H1 (cell line): ENCODE data around the gene HBEGF. TPM values are rescaled to one million over a fixed set of nuclear protein-coding genes. Genes with fewer than 3 reads are reported as not detected.

ENCODE experiments used
- CTCF ChIA-PET: fragments of 300-600 bp; sonication (Branson Sonifier 250); formaldehyde crosslinking; loops from one replicate; lab custom pipeline; 2021; ENCODE audit not compliant: partially characterized antibody; lab: Charles Lee
- POLR2A ChIA-PET: fragments of 300-600 bp; sonication (Branson Sonifier 250); formaldehyde crosslinking; loops from one replicate; lab custom pipeline; 2021; ENCODE audit warnings: inconsistent platforms; ENCODE audit not compliant: partially characterized antibody; lab: Charles Lee
- DNase-seq, 2 experiments: peaks; one replicate each; pipeline versions ENCODE4 v3.0.0 to v3.0.0-alpha.2; 2010 to 2022; ENCODE audit warnings: low spot score in 2 of 2, low read depth in 1 of 2, mixed read lengths in 1 of 2
- FAIRE-seq: peaks from 2 replicates; lab custom pipeline; 2011; peaks lifted over from hg19 to GRCh38; lab: Jason Lieb, UNC
- H2AFZ ChIP-seq: 2 replicates; pipeline ENCODE4 v1.8.1; 2012; ENCODE audit warnings: low read length, inconsistent platforms
- H2AK5ac ChIP-seq: 2 replicates; pipeline ENCODE4 v1.6.1; 2013; ENCODE audit warnings: low read depth, low read length
- H2BK120ac ChIP-seq: replicated peaks from 2 replicates; pipeline ENCODE3; 2013; ENCODE audit warnings: low read depth, low read length, inconsistent platforms
- H2BK12ac ChIP-seq: 2 replicates; pipeline ENCODE4 v1.6.1; 2013; ENCODE audit warnings: low read depth, low read length
- H2BK15ac ChIP-seq: 2 replicates; pipeline ENCODE4 v1.6.1; 2013; ENCODE audit warnings: low read length
- H2BK20ac ChIP-seq: 2 replicates; pipeline ENCODE4 v1.6.1; 2013; ENCODE audit warnings: low read length
- H2BK5ac ChIP-seq: 2 replicates; pipeline ENCODE4 v1.6.1; 2013; ENCODE audit warnings: low read depth, low read length
- H3K14ac ChIP-seq: 2 replicates; pipeline ENCODE4 v1.6.1; 2013; ENCODE audit warnings: inconsistent platforms; ENCODE audit not compliant: insufficient read length
- H3K18ac ChIP-seq: 2 replicates; pipeline ENCODE4 v1.6.1; 2013; ENCODE audit warnings: low read length; ENCODE audit errors: extremely low read depth
- H3K23ac ChIP-seq: 2 replicates; pipeline ENCODE4 v1.6.1; 2013; ENCODE audit warnings: inconsistent platforms; ENCODE audit not compliant: insufficient read length
- H3K23me2 ChIP-seq: 2 replicates; pipeline ENCODE4 v1.6.1; 2013; ENCODE audit warnings: low read depth, low read length
- H3K27ac ChIP-seq: 2 replicates; pipeline ENCODE4 v1.6.1; 2011; ENCODE audit warnings: low read depth, low read length, inconsistent platforms
- H3K27me3 ChIP-seq, 4 experiments: replicated peaks in 1 of 4; 1 replicate in 1 of 4; 2 replicates in 3 of 4; pipeline versions ENCODE4 v1.6.1 to v1.8.1; 2011 to 2013; ENCODE audit warnings: low read length in 3 of 4, mild to moderate bottlenecking in 3 of 4, inconsistent platforms in 2 of 4, mixed read lengths in 2 of 4, moderate library complexity in 1 of 4; ENCODE audit not compliant: control insufficient read depth in 3 of 4, insufficient read depth in 3 of 4; ENCODE audit errors: extremely low read depth in 1 of 4
- H3K36me3 ChIP-seq, 4 experiments: 2 replicates each; pipeline versions ENCODE4 v1.6.1 to v1.8.1; 2011 to 2013; ENCODE audit warnings: mild to moderate bottlenecking in 4 of 4, low read length in 3 of 4, moderate library complexity in 2 of 4, control low read depth in 1 of 4, inconsistent platforms in 1 of 4; ENCODE audit not compliant: insufficient read depth in 4 of 4, control insufficient read depth in 2 of 4
- H3K4ac ChIP-seq: replicated peaks from 2 replicates; pipeline ENCODE3; 2013; ENCODE audit warnings: low read length, low read depth, mixed read lengths, inconsistent platforms; ENCODE audit not compliant: insufficient read length
- H3K4me1 ChIP-seq, 4 experiments: replicated peaks in 1 of 4; 1 replicate in 1 of 4; 2 replicates in 3 of 4; pipeline versions ENCODE4 v1.6.1 to v1.8.1; 2011 to 2013; ENCODE audit warnings: low read length in 3 of 4, inconsistent platforms in 2 of 4, mixed read lengths in 1 of 4; ENCODE audit not compliant: insufficient read depth in 4 of 4, control insufficient read depth in 3 of 4
- H3K4me2 ChIP-seq, 2 experiments: 2 replicates each; pipeline versions ENCODE4 v1.6.1 to v1.8.1; 2011 to 2013; ENCODE audit warnings: low read depth in 2 of 2, low read length in 2 of 2, control low read depth in 1 of 2, inconsistent platforms in 1 of 2, mild to moderate bottlenecking in 1 of 2; ENCODE audit not compliant: insufficient read depth in 1 of 2
- H3K4me3 ChIP-seq, 4 experiments: fragments of 200-600, 300-600 bp in 1 of 4; sonication (generic), shearing (Covaris generic), sonication (Bioruptor Twin) in 1 of 4; 2 replicates each; pipeline versions ENCODE4 v1.5.1 to v1.8.1; 2011 to 2016; ENCODE audit warnings: low read length in 4 of 4, low read depth in 3 of 4, control low read depth in 2 of 4, inconsistent platforms in 2 of 4, mild to moderate bottlenecking in 2 of 4, mixed read lengths in 1 of 4, moderate library complexity in 1 of 4; ENCODE audit not compliant: insufficient read depth in 2 of 4; ENCODE audit errors: extremely low read depth in 1 of 4
- H3K56ac ChIP-seq: replicated peaks from 2 replicates; pipeline ENCODE3; 2013; ENCODE audit warnings: low read depth, mild to moderate bottlenecking, mixed read lengths, low read length, inconsistent platforms; ENCODE audit not compliant: insufficient read length
- H3K79me1 ChIP-seq: 2 replicates; pipeline ENCODE4 v1.6.1; 2013; ENCODE audit warnings: low read depth, low read length, control low read depth
- H3K79me2 ChIP-seq, 2 experiments: 2 replicates each; pipeline versions ENCODE4 v1.6.1 to v1.8.1; 2012 to 2013; ENCODE audit warnings: low read length in 2 of 2, mild to moderate bottlenecking in 2 of 2, inconsistent platforms in 1 of 2; ENCODE audit not compliant: insufficient read depth in 2 of 2, control insufficient read depth in 1 of 2
- H3K9ac ChIP-seq, 4 experiments: replicated peaks in 1 of 4; 1 replicate in 1 of 4; 2 replicates in 3 of 4; pipeline versions ENCODE4 v1.6.1 to v1.8.1; 2011 to 2013; ENCODE audit warnings: low read depth in 3 of 4, low read length in 3 of 4, control low read depth in 2 of 4, mild to moderate bottlenecking in 2 of 4, moderate library complexity in 2 of 4, inconsistent platforms in 1 of 4; ENCODE audit errors: extremely low read depth in 1 of 4
- H3K9me3 ChIP-seq, 2 experiments: 2 replicates each; pipeline versions ENCODE4 v1.6.1 to v1.8.1; 2012 to 2013; ENCODE audit warnings: mild to moderate bottlenecking in 2 of 2, moderate library complexity in 2 of 2, control low read depth in 1 of 2, inconsistent platforms in 1 of 2, low read depth in 1 of 2, low read length in 1 of 2, mixed read lengths in 1 of 2; ENCODE audit not compliant: insufficient read depth in 2 of 2
- H4K20me1 ChIP-seq, 2 experiments: replicated peaks in 1 of 2; 2 replicates each; pipeline versions ENCODE3 to v1.8.1; 2011 to 2013; ENCODE audit warnings: inconsistent platforms in 2 of 2, low read length in 2 of 2, mild to moderate bottlenecking in 1 of 2; ENCODE audit not compliant: insufficient read depth in 2 of 2, control insufficient read depth in 1 of 2
- H4K5ac ChIP-seq: 2 replicates; pipeline ENCODE4 v1.6.1; 2013; ENCODE audit warnings: low read length, low read depth, mixed read lengths, inconsistent platforms; ENCODE audit not compliant: insufficient read length
- H4K8ac ChIP-seq: 2 replicates; pipeline ENCODE4 v1.8.0; 2013; ENCODE audit warnings: mild to moderate bottlenecking, moderate library complexity, low read length, inconsistent platforms; ENCODE audit not compliant: insufficient read depth; ENCODE audit errors: extremely low read depth
- H4K91ac ChIP-seq: replicated peaks from 2 replicates; pipeline ENCODE3; 2013; ENCODE audit warnings: low read length, mixed read lengths, inconsistent platforms; ENCODE audit not compliant: insufficient read length
- CHD1 ChIP-seq: IDR thresholded peaks from 2 replicates; pipeline ENCODE4 v1.6.1; 2012; ENCODE audit warnings: low read depth, low read length, improper control_type of control experiment
- TAF7 ChIP-seq: optimal IDR thresholded peaks from 2 replicates; pipeline ENCODE3; 2011; ENCODE audit warnings: low read depth, mild to moderate bottlenecking, inconsistent platforms, low read length, moderate library complexity, borderline replicate concordance
- WGBS, 2 experiments: shearing (Covaris generic) in 1 of 2; methylation state at CpG; one replicate each; pipeline versions ENCODE4 v1.1.6 to v1.1.7; 2013 to 2015; ENCODE audit warnings: low lambda C conversion rate in 2 of 2, mixed read lengths in 2 of 2, inconsistent platforms in 1 of 2, low coverage in 1 of 2, missing lambda C conversion rate in 1 of 2; ENCODE audit not compliant: insufficient replicate concordance in 2 of 2, insufficient coverage in 1 of 2, insufficient read length in 1 of 2; ENCODE audit errors: extremely low coverage in 1 of 2, missing lambda C conversion rate in 1 of 2; 5-methylcytosine and 5-hydroxymethylcytosine counted together
- polyA plus RNA-seq, 7 experiments: library from polyadenylated mRNA; depleted of rRNA in 3 of 7; stranded (reverse) in 5 of 7; unstranded in 2 of 7; fragments of >200 nt in 5 of 7; fragments of 200-250 nt in 2 of 7; gene quantifications; 1 replicate in 5 of 7; 2 replicates in 1 of 7; 4 replicates in 1 of 7; pipeline versions ENCODE4 v1.2.1 to v1.2.3, GENCODE V29; 2011 to 2013; ENCODE audit warnings: missing spikeins in 2 of 7, mixed read lengths in 2 of 7
- total RNA-seq: library from RNA; stranded (reverse); fragmentation: NEBNext Ultra II Directional; extraction: Animal tissue kit (Norgen Biotek cat#: 25700); gene quantifications from 2 replicates; pipeline ENCODE4 v1.2.1, GENCODE V29; 2021

Gene HBEGF
- total and polyA plus RNA-seq, 2 of the 8 experiments (the other 6 are each of a cell fraction or from before 2014, with no cell fraction given) = 2.4 to 2.5 TPM

DNA sequence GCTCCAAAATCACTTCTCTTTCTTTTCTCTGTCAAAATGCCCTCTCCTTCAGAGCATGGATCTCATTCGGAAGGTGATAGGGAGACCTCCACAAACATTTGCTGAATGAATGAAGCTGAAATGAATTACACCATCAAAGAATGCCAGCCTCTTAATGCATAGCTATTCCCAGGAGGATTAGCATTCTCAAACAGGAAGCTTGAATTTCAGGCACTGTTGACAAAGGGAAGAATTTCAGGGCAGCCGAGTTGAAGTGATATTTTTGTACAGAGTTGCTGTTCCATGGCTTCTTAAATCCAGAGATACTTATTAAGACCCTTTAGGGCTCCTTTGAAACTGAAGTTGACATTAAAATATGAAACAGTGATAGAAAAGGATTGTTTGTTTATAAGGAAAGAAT is 18.8 kb downstream of the HBEGF start:
- Histone ChIP-seq H3K27ac (no peak overlapping the region), H3K14ac (no peak overlapping the region), H3K4ac (no peak overlapping the region), H3K9ac (no peak overlapping the region), H3K4me3 (no peak overlapping the region), H3K56ac (no peak overlapping the region), H4K8ac (no peak overlapping the region), H4K91ac (no peak overlapping the region), H3K23ac (no peak overlapping the region), H2AFZ (no peak overlapping the region), H3K4me2 (no peak overlapping the region), H3K27me3 (no peaks in the 10 kb centered on the region), H4K20me1 (no peaks in the 10 kb centered on the region), H3K79me1 (no peaks in the 10 kb centered on the region), H2BK5ac (no peak overlapping the region), H3K36me3 (no peaks in the 10 kb centered on the region), H2BK15ac (no peak overlapping the region), H2AK5ac (no peak overlapping the region), H3K18ac (no peak overlapping the region), H4K5ac (no peak overlapping the region), H3K9me3 (no peaks in the 10 kb centered on the region), H3K23me2 (no peaks in the 10 kb centered on the region), H2BK120ac (no peak overlapping the region), H3K4me1 (peaks cover 0 to 5% (median 0%) of the 10 kb centered on the region in 4 experiments; a peak in 3 of 7 replicates), H3K79me2 (no peaks in the 10 kb centered on the region), H2BK20ac (no peak overlapping the region), H2BK12ac (no peak overlapping the region)
- WGBS, 2 experiments = 82% methylated on average over 2 of the region's 2 CpGs; no CpG with 5 or more reads in 1 of the 2 experiments
- CTCF ChIA-PET = interaction anchor here (0.9 to 14.2 kb wide), 5 partner anchors 9 to 85 kb away, joined by 3 to 102 read pairs (median 4); partner anchors contain the start of gene HBEGF
- DNase-seq (no peak), FAIRE-seq (no peak)
- POLR2A ChIA-PET = interaction anchor here (0.6 to 3.2 kb wide), 4 partner anchors 8 to 174 kb away, joined by 3 to 13 read pairs (median 7); partner anchors contain the start of genes HBEGF and PFDN1
- TF ChIP-seq CHD1 (no peak), TAF7 (no peak)
